ELR (cell line): Measurements from ENCODE around the gene DMD.

Experiments used
- DNase-seq: peaks from one replicate; pipeline ENCODE4 v3.0.0-alpha.2; 2015; ENCODE audit warnings: low read depth

Gene DMD

DNA sequence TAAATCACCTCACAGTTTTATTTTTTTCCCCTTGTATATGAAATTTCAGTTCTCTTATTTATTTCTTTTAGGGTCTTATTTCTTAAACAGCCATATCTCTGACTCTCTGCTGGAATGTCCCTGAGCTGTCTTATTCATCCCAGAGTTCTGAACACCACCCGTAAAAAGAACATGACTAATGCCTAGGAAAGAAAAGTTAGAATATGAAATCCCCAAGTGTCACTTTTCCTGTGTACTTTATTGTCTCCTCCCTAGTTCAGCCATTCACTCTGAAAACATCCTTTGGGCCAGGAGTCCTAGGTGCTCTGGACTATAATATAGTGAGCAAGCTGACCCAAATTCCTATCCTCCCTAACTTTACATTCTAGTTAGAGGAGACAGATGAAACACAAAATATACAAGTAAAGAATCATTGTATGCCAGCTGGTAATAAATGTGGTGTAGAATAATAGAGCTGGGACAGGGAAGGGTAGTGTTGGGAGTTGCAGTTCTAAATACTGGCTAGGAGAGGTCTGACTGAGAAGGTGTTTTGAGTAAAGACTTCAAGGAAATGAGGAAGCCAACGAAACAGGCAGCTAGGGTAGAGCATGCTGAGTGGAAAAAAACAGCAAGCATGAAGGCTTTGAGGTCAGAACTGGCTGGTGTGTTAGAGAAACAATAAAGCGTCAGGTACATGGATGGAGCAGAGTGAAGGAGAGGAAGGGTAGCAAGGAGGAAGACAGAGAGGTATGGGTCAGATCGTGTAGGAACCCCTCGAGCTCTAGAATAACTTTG lies 2098.9 kb downstream of the DMD start:
- no peak for DNase-seq

DNA sequence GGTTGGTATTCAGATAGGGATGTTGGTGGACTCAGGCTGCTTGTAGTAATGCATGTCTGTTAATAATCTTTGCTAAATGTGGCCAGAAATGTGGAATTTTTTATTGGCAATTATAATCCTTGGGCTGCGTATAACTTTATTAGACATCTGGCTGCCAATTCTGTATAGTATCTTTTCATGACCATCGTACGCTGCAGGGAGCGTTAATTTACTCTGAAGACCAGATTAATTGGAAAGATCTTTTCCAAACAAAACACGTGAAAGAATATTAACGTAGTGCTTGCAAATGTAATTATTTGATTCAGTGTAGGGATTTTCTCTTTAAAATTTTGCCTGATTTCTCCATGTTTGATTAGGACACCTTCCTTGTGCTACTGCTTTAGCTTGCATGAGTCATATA lies 2100.7 kb downstream of the DMD start:
- DNase-seq: no peak

- no peak for DNase-seq
These were observed 2111.7 kb downstream of the DMD start for GRCh38 chrX:31099536-31100090.

DNA sequence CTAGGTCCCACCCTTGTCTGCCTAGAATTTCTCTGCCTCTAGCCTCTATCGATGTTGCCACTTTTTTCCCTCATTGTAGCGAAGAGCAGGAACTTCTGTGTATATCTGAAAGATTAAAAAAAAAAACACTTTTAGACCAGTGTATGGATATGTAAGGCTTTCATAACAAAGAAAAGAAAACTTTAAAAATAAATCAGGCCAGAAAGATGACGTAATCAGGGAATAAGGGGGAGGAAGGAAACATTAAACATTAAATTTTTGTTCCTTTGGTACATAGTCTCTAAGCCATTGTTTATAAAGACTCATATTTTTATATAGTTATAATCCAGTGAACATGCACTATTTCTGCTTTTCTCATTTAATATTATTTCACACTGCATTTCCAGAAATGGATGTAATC lies 2113.3 kb downstream of the DMD start:
- no peak for DNase-seq

- no peak for DNase-seq
These were observed 2117.7 kb downstream of the DMD start for GRCh38 chrX:31093639-31093975.

DNA sequence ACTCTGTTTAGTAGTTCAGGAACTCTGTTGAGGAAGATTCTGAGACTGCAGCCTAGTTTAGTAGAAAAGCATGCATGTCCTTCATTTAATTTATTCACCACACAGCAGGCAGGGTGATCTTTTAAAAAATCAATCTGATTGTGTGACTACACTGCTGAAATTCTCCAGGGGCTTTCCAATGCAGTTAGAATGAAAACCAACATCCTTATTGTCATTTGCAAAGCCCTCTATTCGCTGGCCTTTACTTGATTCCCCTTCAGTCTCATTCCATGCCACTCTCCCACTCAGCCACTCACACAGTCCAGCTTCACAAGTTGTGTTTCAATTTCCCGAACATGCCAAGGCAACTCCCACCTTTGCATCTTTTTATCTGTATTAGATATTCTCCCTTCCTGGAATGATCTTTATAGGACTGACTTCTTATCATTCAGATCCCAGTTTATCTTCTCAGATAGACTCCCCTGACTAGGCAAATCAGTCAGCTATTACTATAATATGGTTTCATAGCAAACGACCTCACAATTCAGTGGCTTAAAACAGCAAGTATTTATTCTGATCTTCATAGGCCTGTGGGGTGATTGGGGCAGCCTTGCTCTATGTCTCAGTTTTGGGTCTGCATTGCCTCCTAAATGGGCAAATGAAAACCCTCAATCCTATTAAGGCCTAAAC lies 2118.2 kb downstream of the DMD start:
- DNase-seq: no peak

- no peak for DNase-seq
These were observed 2118.9 kb downstream of the DMD start for GRCh38 chrX:31092476-31092875.

DNA sequence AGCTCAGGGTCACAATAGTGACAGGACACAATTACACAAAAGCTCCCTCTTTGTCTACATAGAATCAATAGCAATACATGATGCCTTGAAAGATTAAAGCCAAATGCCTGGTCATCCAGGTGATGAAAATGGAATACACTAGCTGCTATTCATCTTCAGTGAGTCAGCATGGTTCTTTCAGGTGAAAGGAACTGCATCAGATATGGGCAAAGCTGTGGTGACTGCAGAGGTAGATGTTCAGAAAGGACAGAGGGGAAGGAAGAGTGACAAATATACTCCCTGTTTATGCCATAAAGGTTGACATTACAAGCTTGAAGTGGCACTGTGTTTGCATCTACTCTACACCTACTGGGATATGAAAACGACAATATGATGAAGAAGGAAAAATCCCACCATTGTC lies 2119.5 kb downstream of the DMD start:
- DNase-seq: no peak

DNA sequence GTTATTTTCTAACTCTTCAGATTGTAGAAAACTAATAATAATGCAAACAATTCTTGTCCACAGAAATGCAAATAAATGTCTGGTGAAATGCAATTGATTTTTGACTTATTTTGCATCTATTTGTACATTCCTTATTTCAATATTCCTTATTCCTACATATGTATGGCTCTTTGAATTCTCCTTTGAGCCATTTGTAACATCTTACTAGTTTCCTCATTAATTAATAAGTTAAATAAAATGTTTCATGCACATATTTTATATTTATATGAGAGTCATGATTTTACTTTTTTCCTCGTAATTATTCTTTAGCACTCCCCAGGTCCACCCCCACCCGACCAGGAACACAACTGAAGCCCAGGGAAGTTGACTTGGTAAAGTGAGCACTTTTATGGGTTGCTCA lies 2136.8 kb downstream of the DMD start:
- DNase-seq: no peak

DNA sequence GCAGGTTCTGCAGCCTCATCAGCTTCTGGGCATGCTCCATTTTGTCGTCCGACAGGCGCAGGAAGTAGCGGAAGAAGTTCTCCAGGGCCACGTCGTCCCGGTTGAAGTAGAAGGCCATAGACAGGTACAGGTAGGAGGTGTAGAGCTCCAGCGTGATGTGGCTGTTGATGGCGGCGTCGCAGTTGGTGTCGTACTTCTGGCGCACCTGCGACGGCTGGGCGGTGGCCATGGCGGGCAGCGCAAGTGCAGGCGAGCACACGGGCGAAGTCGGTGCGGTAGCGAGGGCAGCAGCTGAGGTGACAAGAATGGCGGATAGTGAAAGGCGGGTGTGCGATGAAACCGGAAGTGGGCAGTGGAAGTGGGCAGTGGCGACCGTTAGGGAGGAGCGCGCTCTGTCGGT lies 2139.6 kb downstream of the DMD start, which contains the start of gene FTHL17:
Gene FTHL17, minus strand, starts transcription at position 317 of the 400 bp plus-strand sequence. Its CDS starts 88 bp downstream, at position 229.
- no peak for DNase-seq

GRCh38 chrX:31071262-31071661 lies 2140.1 kb downstream of the DMD start:
- DNase-seq: no peak

DNA sequence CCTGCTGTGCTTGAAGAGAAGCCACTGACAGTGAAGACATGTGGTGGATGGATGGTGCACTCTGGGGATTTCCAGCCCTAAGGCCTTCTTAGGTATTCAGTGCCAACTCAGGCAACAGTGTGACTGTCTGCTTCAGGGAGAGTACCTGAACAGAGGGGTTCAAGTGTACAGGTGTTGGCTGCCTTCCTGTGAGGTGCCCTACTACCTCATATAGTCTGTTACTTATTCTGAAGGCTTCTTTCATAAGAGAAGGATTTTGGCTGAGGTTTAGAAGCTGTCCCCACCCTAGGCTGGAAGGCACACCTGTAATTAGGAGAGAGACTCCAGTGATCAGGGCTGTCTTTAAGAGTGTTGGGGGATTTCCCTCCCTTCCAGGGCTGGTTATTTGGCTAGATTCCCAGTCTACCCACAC lies 2141.3 kb downstream of the DMD start:
- no peak for DNase-seq
